K562 (cell line): ENCODE measurements around the gene TENM4. TPM values are rescaled to one million over a fixed set of nuclear protein-coding genes. Genes with fewer than 3 reads are reported as not detected.

ENCODE experiments used
- ATAC-seq: fragments of 200-7000 bp; cut with Tn5 transposase; 3 replicates; pipeline ENCODE4 v1.9.1; 2020; ENCODE audit warnings: moderate library complexity
- BruUV-seq: library from RNA; stranded (reverse); fragments of 400-500 nt; replicated peaks from 2 replicates; lab custom pipeline; 2021; lab: Mats Ljungman, UMichigan
- CTCF ChIA-PET: fragments of 300-600 bp; formaldehyde crosslinking; extraction: SDS; loops from one replicate; lab custom pipeline; 2021; ENCODE audit warnings: low intra/inter-chr PET ratio; lab: Yijun Ruan, JAX
- POLR2A ChIA-PET: fragments of 300-600, 350-650 bp; sonication (Branson Sonifier 250); formaldehyde crosslinking; extraction: SDS; loops from one replicate; lab custom pipeline; 2021; ENCODE audit warnings: antibody characterized with exemption, inconsistent platforms; lab: Yijun Ruan, JAX
- DNase-seq, 4 experiments: peaks; one replicate each; pipeline versions ENCODE4 v3.0.0 to v3.0.0-alpha.2; 2011 to 2018; ENCODE audit warnings: low spot score in 3 of 4, mixed read lengths in 3 of 4; ENCODE audit errors: extremely low read depth in 1 of 4
- FAIRE-seq: peaks from 2 replicates; lab custom pipeline; 2011; peaks lifted over from hg19 to GRCh38; lab: Jason Lieb, UNC
- H2AFZ ChIP-seq: 2 replicates; pipeline ENCODE4 v1.6.0; 2011; ENCODE audit warnings: low read depth, low read length, control low read depth, inconsistent platforms
- H3K27ac ChIP-seq: fragments of 200-600 bp; 3 replicates; pipeline ENCODE4 v1.8.0; 2011; ENCODE audit warnings: low read depth, mild to moderate bottlenecking, control low read depth, inconsistent platforms, low read length, moderate library complexity, mixed read lengths; ENCODE audit errors: extremely low read depth
- H3K27me3 ChIP-seq, 2 experiments: fragments of 300-600 bp in 1 of 2; 2 replicates in 1 of 2; 3 replicates in 1 of 2; pipeline versions ENCODE4 v1.6.0 to v1.8.0; 2011; ENCODE audit warnings: inconsistent platforms in 2 of 2, low read length in 2 of 2, mild to moderate bottlenecking in 1 of 2, mixed read lengths in 1 of 2, moderate library complexity in 1 of 2; ENCODE audit not compliant: control insufficient read depth in 2 of 2, insufficient read depth in 2 of 2
- H3K36me3 ChIP-seq: fragments of 300-600 bp; 3 replicates; pipeline ENCODE4 v1.8.0; 2011; ENCODE audit warnings: mild to moderate bottlenecking, low read length, inconsistent platforms; ENCODE audit not compliant: control insufficient read depth, insufficient read depth
- H3K4me1 ChIP-seq, 2 experiments: fragments of 200-600 bp in 1 of 2; replicated peaks in 1 of 2; 2 replicates in 1 of 2; 3 replicates in 1 of 2; pipeline versions ENCODE4 v1.5.1 to v1.8.0; 2011; ENCODE audit warnings: inconsistent platforms in 2 of 2, low read length in 2 of 2, mild to moderate bottlenecking in 1 of 2, mixed read lengths in 1 of 2, moderate library complexity in 1 of 2; ENCODE audit not compliant: control insufficient read depth in 2 of 2, insufficient read depth in 2 of 2
- H3K4me2 ChIP-seq: 2 replicates; pipeline ENCODE4 v1.6.1; 2011; ENCODE audit warnings: low read length, control low read depth, inconsistent platforms, mixed read lengths; ENCODE audit not compliant: insufficient read depth
- H3K4me3 ChIP-seq: fragments of 200-600 bp; sonication (generic), shearing (Covaris generic); 2 replicates; pipeline ENCODE4 v1.5.1; 2016; ENCODE audit warnings: control low read depth, inconsistent platforms
- H3K79me2 ChIP-seq: fragments of 200-600 bp; 3 replicates; pipeline ENCODE4 v1.8.0; 2011; ENCODE audit warnings: low read length, inconsistent platforms; ENCODE audit not compliant: control insufficient read depth, insufficient read depth
- H3K9ac ChIP-seq, 2 experiments: 2 replicates each; pipeline versions ENCODE4 v1.6.0 to v1.6.1; 2011; ENCODE audit warnings: low read depth in 2 of 2, low read length in 2 of 2, control low read depth in 1 of 2, inconsistent platforms in 1 of 2, mild to moderate bottlenecking in 1 of 2, mixed read lengths in 1 of 2; ENCODE audit not compliant: insufficient read depth in 1 of 2
- H3K9me1 ChIP-seq: one replicate; pipeline ENCODE4 v1.6.0; 2011; ENCODE audit warnings: inconsistent platforms, mild to moderate bottlenecking, low read length, moderate library complexity; ENCODE audit not compliant: control insufficient read depth, insufficient read depth
- H3K9me3 ChIP-seq: replicated peaks from 2 replicates; pipeline ENCODE4 v1.5.1; 2011; ENCODE audit warnings: low read depth, low read length, inconsistent platforms; ENCODE audit not compliant: control insufficient read depth, insufficient read depth
- H4K20me1 ChIP-seq: replicated peaks from 2 replicates; pipeline ENCODE4 v1.6.1; 2011; ENCODE audit warnings: low read length, inconsistent platforms, mixed read lengths; ENCODE audit not compliant: control insufficient read depth, insufficient read depth
- CBX1 ChIP-seq: sonication (generic); IDR thresholded peaks from 2 replicates; pipeline ENCODE4 v1.6.1; 2016; ENCODE audit warnings: antibody characterized with exemption, low read depth, mild to moderate bottlenecking
- CHAMP1 ChIP-seq: fragments of 450-650 bp; IDR thresholded peaks from 2 replicates; pipeline ENCODE4 v1.6.1; 2016; ENCODE audit warnings: mild to moderate bottlenecking
- CTBP1 ChIP-seq: fragments of 450-650 bp; IDR thresholded peaks from 2 replicates; pipeline ENCODE4 v1.6.1; 2016; ENCODE audit warnings: borderline replicate concordance
- FOXA3 ChIP-seq, 2 experiments: fragments of 450-650 bp in 1 of 2; sonication (generic) in 1 of 2; formaldehyde crosslinking; IDR thresholded peaks in 1 of 2; conservative IDR thresholded peaks in 1 of 2; 2 replicates each; pipeline versions ENCODE4 v1.4.0 to v1.8.0; 2020 to 2022; ENCODE audit warnings: mild to moderate bottlenecking in 2 of 2, missing genetic modification reagents in 1 of 2
- HDAC3 ChIP-seq: fragments of 450-650 bp; IDR thresholded peaks from 2 replicates; pipeline ENCODE4 v1.6.1; 2018; ENCODE audit warnings: borderline replicate concordance, mild to moderate bottlenecking, moderate library complexity; ENCODE audit not compliant: partially characterized antibody
- MLX ChIP-seq, 2 experiments: fragments of 450-650 bp in 1 of 2; sonication (generic) in 1 of 2; formaldehyde crosslinking; conservative IDR thresholded peaks; 2 replicates each; pipeline versions ENCODE4 v1.4.0 to v1.8.1; 2020 to 2022; ENCODE audit warnings: mild to moderate bottlenecking in 1 of 2, missing genetic modification reagents in 1 of 2
- NKRF ChIP-seq: fragments of 450-650 bp; IDR thresholded peaks from 2 replicates; pipeline ENCODE4 v1.6.1; 2016; ENCODE audit warnings: borderline replicate concordance
- SRSF1 ChIP-seq: fragments of 200-400 bp; formaldehyde crosslinking; IDR thresholded peaks from 2 replicates; pipeline ENCODE4 v1.6.1; 2017; ENCODE audit warnings: mild to moderate bottlenecking, low read depth, low read length, moderate library complexity
- SRSF9 ChIP-seq: fragments of 200-400 bp; formaldehyde crosslinking; IDR thresholded peaks from 2 replicates; pipeline ENCODE4 v1.6.1; 2017; ENCODE audit warnings: low read depth, low read length, borderline replicate concordance
- TCF7 ChIP-seq: sonication (generic); IDR thresholded peaks from 2 replicates; pipeline ENCODE4 v1.6.1; 2016; ENCODE audit warnings: antibody characterized with exemption, borderline replicate concordance
- TEAD4 ChIP-seq, 2 experiments: sonication (generic) in 1 of 2; formaldehyde crosslinking in 1 of 2; IDR thresholded peaks; 2 replicates each; pipeline versions ENCODE4 v1.6.1 to v1.8.0; 2012 to 2022; ENCODE audit warnings: borderline replicate concordance in 1 of 2, inconsistent platforms in 1 of 2, low read length in 1 of 2, mild to moderate bottlenecking in 1 of 2, missing genetic modification reagents in 1 of 2
- THRB ChIP-seq: fragments of 450-650 bp; formaldehyde crosslinking; conservative IDR thresholded peaks from 2 replicates; pipeline ENCODE4 v1.4.0; 2022; ENCODE audit warnings: mild to moderate bottlenecking, missing genetic modification characterization
- ZEB2 ChIP-seq: fragments of 450-650 bp; IDR thresholded peaks from 2 replicates; pipeline ENCODE4 v1.6.1; 2016
- ZNF143 ChIP-seq: sonication (generic); formaldehyde crosslinking; IDR thresholded peaks from 2 replicates; pipeline ENCODE4 v1.9.0; 2022; ENCODE audit warnings: mild to moderate bottlenecking, missing genetic modification reagents
- ZNF77 ChIP-seq: fragments of 250-450 bp; sonication (Bioruptor Pico); IDR thresholded peaks from 2 replicates; pipeline ENCODE4 v1.5.0; 2020
- ZNF785 ChIP-seq: fragments of 250-450 bp; sonication (Bioruptor Pico); IDR thresholded peaks from 2 replicates; pipeline ENCODE4 v1.4.0; 2020; ENCODE audit warnings: mild to moderate bottlenecking
- ZZZ3 ChIP-seq: fragments of 450-650 bp; IDR thresholded peaks from 2 replicates; pipeline ENCODE4 v1.6.1; 2016; ENCODE audit warnings: antibody characterized with exemption, mild to moderate bottlenecking, moderate library complexity
- WGBS: fragments of 100-300 bp; shearing (Covaris generic); methylation state at CpG from one replicate; pipeline ENCODE4 v1.1.6; 2016; ENCODE audit warnings: low coverage, mixed read lengths; ENCODE audit not compliant: insufficient coverage; ENCODE audit errors: missing lambda C conversion rate; 5-methylcytosine and 5-hydroxymethylcytosine counted together
- in situ Hi-C: fragments of 300-500 bp; cut with MboI; formaldehyde crosslinking; loops from 4 replicates; pipeline ENCODE4 v1.15.0; 2018; ENCODE audit warnings: inconsistent platforms, mixed read lengths
- intact Hi-C: fragments of 100-400 bp; cut with micrococcal nuclease; formaldehyde crosslinking; loops from 2 replicates; pipeline ENCODE4 v1.14.2; 2022
- polyA plus RNA-seq, 8 experiments: library from polyadenylated mRNA; depleted of rRNA in 4 of 8; stranded (reverse) in 5 of 8; unstranded in 3 of 8; fragments of >200 nt; fragmentation: Nextera tagmentation in 2 of 8; fragmentation: Illumina TruSeq in 1 of 8; extraction: Ambion mirVana in 2 of 8; extraction: Trizol in 1 of 8; gene quantifications; 2 replicates each; pipeline versions ENCODE4 v1.2.1 to v1.2.3, GENCODE V29; 2011 to 2014; ENCODE audit warnings: inconsistent platforms in 1 of 8, missing spikeins in 1 of 8
- total RNA-seq, 7 experiments: library from RNA; depleted of rRNA in 6 of 7; stranded (reverse); fragments of >200 nt in 6 of 7; fragmentation: Illumina TruSeq in 2 of 7; extraction: Trizol in 2 of 7; gene quantifications; 2 replicates each; pipeline versions ENCODE4 v1.2.1 to v1.2.3, GENCODE V29; 2011 to 2021; ENCODE audit warnings: low replicate concordance in 1 of 7

Gene TENM4
- total and polyA plus RNA-seq, 9 of the 15 experiments (the other 6 are each of a cell fraction or from before 2014, with no cell fraction given), result 0.16 TPM; not detected in 8

GRCh38 chr11:79068356-79068755, 372.5 kb downstream of the TENM4 start:
- H3K4me3 ChIP-seq, result no peak overlapping the region
- H3K4me2 ChIP-seq, result no peak overlapping the region
- FAIRE-seq (no peak), DNase-seq (no peak), ATAC-seq (no peak)
- ChIA-PET POLR2A (interaction anchor here (0.6 to 2.7 kb wide), 2 partner anchors 9 to 847 kb away, joined by 3 to 6 read pairs; no protein-coding TSS in a partner anchor), CTCF (no interaction called here)
- H3K9ac ChIP-seq, result no peak overlapping the region
- no peak overlapping the region for H3K27ac ChIP-seq
- H2AFZ ChIP-seq, result no peak overlapping the region
- H3K36me3 ChIP-seq, result no peaks in the 10 kb centered on the region
- H3K4me1 ChIP-seq, result 0 out of 5 replicates have a peak, but pooled peaks cover 0 to 4% of the 10 kb centered on the region in 2 experiments
- H3K79me2 ChIP-seq, result no peaks in the 10 kb centered on the region
- intact Hi-C loops (no loop called here), in situ Hi-C loops (no loop called here)
- peaks cover 0 to 26% of the 10 kb centered on the region in 2 experiments; a peak in 2 of 5 replicates for H3K27me3 ChIP-seq
- BruUV-seq, result no TSS peak
- no peaks in the 10 kb centered on the region for H3K9me3 ChIP-seq
- H3K9me1 ChIP-seq, result no peaks in the 10 kb centered on the region
- 0 out of 2 replicates have a peak, but pooled peaks cover 3% of the 10 kb centered on the region for H4K20me1 ChIP-seq
- WGBS, result 0% methylated on average over 1 of the region's 1 CpG
- no peak for TF ChIP-seq ZNF143 (CRISPR knock-in tag)
- TF ChIP-seq ZNF77, result no peak
- no peak for TF ChIP-seq NKRF
- TF ChIP-seq ZNF785 (CRISPR knock-in tag), result no peak
- TF ChIP-seq CHAMP1, result no peak
- TF ChIP-seq SRSF1, result no peak
- TF ChIP-seq CBX1, result no peak
- TF ChIP-seq TCF7, result no peak
- TF ChIP-seq ZEB2, result no peak
- no peak for TF ChIP-seq SRSF9
- TF ChIP-seq MLX (CRISPR knock-in tag; conservative IDR thresholded peaks at IDR 0.05), result no peak
- no peak for TF ChIP-seq THRB (CRISPR knock-in tag)
- no peak for TF ChIP-seq FOXA3 (CRISPR knock-in tag; conservative IDR thresholded peaks at IDR 0.05 in 1 of 2, IDR thresholded peaks at IDR 0.05 in 1 of 2)
- no peak for TF ChIP-seq TEAD4 (IDR thresholded peaks at IDR 0.05; ENCODE audit: low read length)
- TF ChIP-seq TEAD4 (CRISPR knock-in tag; IDR thresholded peaks at IDR 0.05; ENCODE audit: borderline replicate concordance), result no peak
- no peak for TF ChIP-seq HDAC3
- TF ChIP-seq ZZZ3, result no peak
- no peak for TF ChIP-seq CTBP1
